HepG2 (cell line): Measurements from ENCODE around the gene DLL3. TPM values are rescaled to one million over a fixed set of nuclear protein-coding genes. Genes with fewer than 3 reads are reported as not detected.

Experiments used
- ATAC-seq: fragments of 200-7000 bp; cut with Tn5 transposase; 3 replicates; pipeline ENCODE4 v1.9.1; 2020; ENCODE audit warnings: mild to moderate bottlenecking, moderate library complexity
- BruUV-seq: library from RNA; stranded (reverse); fragments of 400-500 nt; replicated peaks from 2 replicates; lab custom pipeline; 2021; lab: Mats Ljungman, UMichigan
- CTCF ChIA-PET: fragments of 300-600 bp; formaldehyde crosslinking; extraction: SDS; loops from one replicate; lab custom pipeline; 2021; ENCODE audit warnings: low total read pairs, inconsistent platforms, low intra/inter-chr PET ratio; lab: Yijun Ruan, JAX
- POLR2A ChIA-PET: fragments of 350-600 bp; sonication (Branson Sonifier 250); formaldehyde crosslinking; loops from one replicate; lab custom pipeline; 2020; ENCODE audit warnings: antibody characterized with exemption, inconsistent platforms; lab: Yijun Ruan, JAX
- DNase-seq: peaks from one replicate; pipeline ENCODE4 v3.0.0-alpha.2; 2015; ENCODE audit warnings: low spot score
- FAIRE-seq: peaks from 3 replicates; lab custom pipeline; 2011; peaks lifted over from hg19 to GRCh38; lab: Jason Lieb, UNC
- H2AFZ ChIP-seq: one replicate; pipeline ENCODE4 v1.6.1; 2011; ENCODE audit warnings: low read length, inconsistent platforms
- H3K27ac ChIP-seq: fragments of 300-600 bp; 3 replicates; pipeline ENCODE4 v1.8.0; 2011; ENCODE audit warnings: mixed run types, mild to moderate bottlenecking, mixed read lengths, low read length, inconsistent platforms; ENCODE audit not compliant: insufficient read depth; ENCODE audit errors: extremely low read length
- H3K27me3 ChIP-seq, 2 experiments: fragments of 200-600 bp in 1 of 2; 2 replicates in 1 of 2; 3 replicates in 1 of 2; pipeline versions ENCODE4 v1.6.0 to v1.8.0; 2011; ENCODE audit warnings: low read length in 2 of 2, mild to moderate bottlenecking in 2 of 2, moderate library complexity in 2 of 2, inconsistent platforms in 1 of 2; ENCODE audit not compliant: insufficient read depth in 2 of 2, control insufficient read depth in 1 of 2
- H3K36me3 ChIP-seq, 2 experiments: fragments of 200-600 bp in 1 of 2; replicated peaks in 1 of 2; 2 replicates in 1 of 2; 3 replicates in 1 of 2; pipeline versions ENCODE4 v1.5.1 to v1.8.0; 2011; ENCODE audit warnings: low read length in 2 of 2, inconsistent platforms in 1 of 2; ENCODE audit not compliant: insufficient read depth in 2 of 2, control insufficient read depth in 1 of 2
- H3K4me1 ChIP-seq: 2 replicates; pipeline ENCODE4 v1.5.1; 2012; ENCODE audit warnings: low read length, inconsistent platforms; ENCODE audit not compliant: insufficient read depth
- H3K4me2 ChIP-seq: 2 replicates; pipeline ENCODE4 v1.6.0; 2011; ENCODE audit warnings: low read depth, low read length, inconsistent platforms
- H3K4me3 ChIP-seq, 3 experiments: fragments of 200-600 bp in 1 of 3; sonication (generic), shearing (Covaris generic) in 1 of 3; replicated peaks in 1 of 3; 2 replicates each; pipeline ENCODE4 v1.5.1; 2011 to 2016; ENCODE audit warnings: low read length in 3 of 3, inconsistent platforms in 2 of 3, low read depth in 2 of 3, mild to moderate bottlenecking in 2 of 3, control low read depth in 1 of 3, mixed read lengths in 1 of 3; ENCODE audit not compliant: insufficient read depth in 1 of 3
- H3K79me2 ChIP-seq: one replicate; pipeline ENCODE4 v1.6.1; 2011; ENCODE audit warnings: low read length, inconsistent platforms; ENCODE audit not compliant: insufficient read depth
- H3K9ac ChIP-seq: 2 replicates; pipeline ENCODE4 v1.6.0; 2011; ENCODE audit warnings: mild to moderate bottlenecking, low read depth, low read length, inconsistent platforms; ENCODE audit not compliant: insufficient read depth
- H3K9me3 ChIP-seq: 2 replicates; pipeline ENCODE4 v1.5.1; 2012; ENCODE audit warnings: mild to moderate bottlenecking, low read length
- H4K20me1 ChIP-seq: 2 replicates; pipeline ENCODE4 v1.6.0; 2011; ENCODE audit warnings: inconsistent platforms, mild to moderate bottlenecking, low read length, moderate library complexity; ENCODE audit not compliant: insufficient read depth
- CBX2 ChIP-seq, 2 experiments: fragments of 200-600 bp in 1 of 2; sonication (generic); formaldehyde crosslinking in 1 of 2; IDR thresholded peaks; 2 replicates each; pipeline versions ENCODE4 v1.7.0 to v1.8.1; 2018 to 2022; ENCODE audit warnings: low read depth in 2 of 2, low read length in 1 of 2, mild to moderate bottlenecking in 1 of 2, missing genetic modification reagents in 1 of 2
- CHD2 ChIP-seq: IDR thresholded peaks from 2 replicates; pipeline ENCODE4 v1.6.1; 2011; ENCODE audit warnings: low read depth, low read length, improper control_type of control experiment
- FOXP1 ChIP-seq, 2 experiments: fragments of 450-650 bp in 1 of 2; IDR thresholded peaks; 2 replicates each; pipeline ENCODE4 v1.6.1; 2017 to 2018; ENCODE audit warnings: antibody characterized with exemption in 1 of 2
- KMT2B ChIP-seq: IDR thresholded peaks from 2 replicates; pipeline ENCODE4 v1.6.1; 2016; ENCODE audit warnings: missing genetic modification reagents, missing compliant biosample characterization
- MXD1 ChIP-seq: sonication (generic); formaldehyde crosslinking; IDR thresholded peaks from 2 replicates; pipeline ENCODE4 v1.4.0; 2020; ENCODE audit warnings: mild to moderate bottlenecking, missing genetic modification reagents
- RNF219 ChIP-seq: sonication (generic); formaldehyde crosslinking; IDR thresholded peaks from 2 replicates; pipeline ENCODE4 v1.5.0; 2020; ENCODE audit warnings: mild to moderate bottlenecking, missing genetic modification reagents
- TEAD3 ChIP-seq: optimal IDR thresholded peaks from 2 replicates; pipeline ENCODE3; 2016; ENCODE audit warnings: borderline replicate concordance
- ZMYM2 ChIP-seq: sonication (generic); formaldehyde crosslinking; IDR thresholded peaks from 2 replicates; pipeline ENCODE4 v1.8.0; 2022; ENCODE audit warnings: mild to moderate bottlenecking, missing genetic modification reagents
- ZNF607 ChIP-seq: sonication (generic); formaldehyde crosslinking; IDR thresholded peaks from 2 replicates; pipeline ENCODE4 v1.5.1; 2020; ENCODE audit warnings: missing genetic modification reagents, mild to moderate bottlenecking, borderline replicate concordance
- WGBS: methylation state at CpG from one replicate; pipeline ENCODE4 v1.1.6; 2017; ENCODE audit warnings: low lambda C conversion rate; 5-methylcytosine and 5-hydroxymethylcytosine counted together
- in situ Hi-C: cut with HindIII; loops from 2 replicates; pipeline ENCODE4 v1.10.0; 2017; ENCODE audit warnings: low pct_unique_long_range_greater_than_20kb; ENCODE audit not compliant: extremely low pct_ligation_motif_present
- intact Hi-C: fragments of 100-400 bp; cut with micrococcal nuclease; formaldehyde crosslinking; loops from one replicate; pipeline ENCODE4 v1.10.0; 2022; ENCODE audit not compliant: unreplicated experiment
- polyA plus RNA-seq, 8 experiments: library from polyadenylated mRNA; depleted of rRNA in 3 of 8; stranded (reverse) in 7 of 8; unstranded in 1 of 8; fragments of >200 nt; fragmentation: Illumina TruSeq in 4 of 8; extraction: Trizol in 4 of 8; gene quantifications; 2 replicates each; pipeline versions ENCODE4 v1.2.1 to v1.2.3, GENCODE V29; 2011 to 2016; ENCODE audit warnings: low read depth in 4 of 8, missing spikeins in 1 of 8, mixed read lengths in 1 of 8; ENCODE audit not compliant: insufficient read depth in 1 of 8
- total RNA-seq, 5 experiments: library from RNA; depleted of rRNA; stranded (reverse); fragments of >200 nt; fragmentation: Illumina TruSeq; extraction: Trizol; gene quantifications; 2 replicates each; pipeline ENCODE4 v1.2.3, GENCODE V29; 2016; ENCODE audit warnings: low read depth in 1 of 5

Gene DLL3
- total and polyA plus RNA-seq, 2 of the 13 experiments (the other 11 are each of a cell fraction or from before 2014, with no cell fraction given): 0.35 to 0.55 TPM

- no peaks in the 10 kb centered on the region for H3K9me3 ChIP-seq
- peaks cover 34% of the 10 kb centered on the region for H3K4me1 ChIP-seq
- no peaks in the 10 kb centered on the region for H3K36me3 ChIP-seq
- FAIRE-seq: no peak
- POLR2A ChIA-PET: interaction anchor here (0.8 to 1.5 kb wide), 4 partner anchors 59 to 141 kb away, joined by 3 to 9 read pairs (median 4); partner anchors contain the start of genes RPS16 and TIMM50
- H4K20me1 ChIP-seq: no peaks in the 10 kb centered on the region
- H3K9ac ChIP-seq: peak overlapping the region; percentile 87
- H3K79me2 ChIP-seq: peaks cover 15% of the 10 kb centered on the region
- WGBS: under 1% methylated on average over 10 of the region's 10 CpGs
- in situ Hi-C loops (no loop called here), intact Hi-C loops (loop anchor here (10.0 kb wide), 1 partner anchor 124 kb away; the partner anchor contains the start of gene PLEKHG2)
- peak overlapping the region; percentile 86 for H3K4me2 ChIP-seq
- CTCF ChIA-PET: interaction anchor here (0.6 kb wide), 1 partner anchor 12 kb away, joined by 3 read pairs; no protein-coding TSS in a partner anchor
- peak overlapping the region; percentile 74 to 96 (median 84) for H3K4me3 ChIP-seq
- no TSS peak for BruUV-seq
- H3K27me3 ChIP-seq: peaks cover 0 to 5% of the 10 kb centered on the region in 2 experiments; a peak in 2 of 5 replicates
- H2AFZ ChIP-seq: no peak overlapping the region
- TF ChIP-seq TEAD3 (CRISPR knock-in tag) (peak; percentile 82), CHD2 (peak; percentile 79), CBX2 (IDR thresholded peaks at IDR 0.05; ENCODE audit: low read depth, low read length) (peak; percentile 71; the same call in 1 of the 2 replicates), CBX2 (CRISPR knock-in tag; IDR thresholded peaks at IDR 0.05; ENCODE audit: low read depth) (no peak), FOXP1 (IDR thresholded peaks at IDR 0.05) (no peak), FOXP1 (CRISPR knock-in tag; IDR thresholded peaks at IDR 0.05) (no peak)
- TF ChIP-seq, all 625 proteins: peak for 3
- DNase-seq (peak; percentile 52), ATAC-seq (no peak; the same call in 2 of the 3 replicates)
- peak overlapping the region; percentile 83 for H3K27ac ChIP-seq
Observed at GRCh38 chr19:39539165-39539517, 40.4 kb downstream of the DLL3 start.

- peaks cover 15% of the 10 kb centered on the region for H3K79me2 ChIP-seq
- DNase-seq (peak; percentile 83), ATAC-seq (peak; percentile 95), FAIRE-seq (peak; percentile 82)
- ChIA-PET POLR2A (interaction anchor here (0.8 to 1.5 kb wide), 4 partner anchors 59 to 141 kb away, joined by 3 to 9 read pairs (median 4); partner anchors contain the start of genes RPS16 and TIMM50), CTCF (interaction anchor here (0.5 to 0.6 kb wide), 2 partner anchors 42 to 65 kb away, joined by 3 read pairs; no protein-coding TSS in a partner anchor)
- H3K9me3 ChIP-seq: no peaks in the 10 kb centered on the region
- H3K9ac ChIP-seq: peak within 1 kb of the TSS; percentile 87
- peaks cover 0 to 5% of the 10 kb centered on the region in 2 experiments; a peak in 2 of 5 replicates for H3K27me3 ChIP-seq
- H3K4me1 ChIP-seq: peaks cover 34% of the 10 kb centered on the region
- BruUV-seq: TSS peak; percentile 85
- WGBS: 3% methylated on average over 17 of the region's 84 CpGs
- in situ Hi-C loops (no loop called here), intact Hi-C loops (loop anchor here (10.0 kb wide), 1 partner anchor 125 kb away; the partner anchor contains the start of gene PLEKHG2)
- peak within 1 kb of the TSS; percentile 86 for H3K4me2 ChIP-seq
- no peaks in the 10 kb centered on the region for H4K20me1 ChIP-seq
- H3K4me3 ChIP-seq: peak within 1 kb of the TSS; percentile 74 to 96 (median 84)
- peak within 1 kb of the TSS; percentile 83 for H3K27ac ChIP-seq
- H2AFZ ChIP-seq: peak within 1 kb of the TSS; percentile 58
- no peaks in the 10 kb centered on the region for H3K36me3 ChIP-seq
- TF ChIP-seq ZNF607 (CRISPR knock-in tag) (no peak), MXD1 (CRISPR knock-in tag) (peak; percentile 60; the same call in 1 of the 2 replicates), RNF219 (CRISPR knock-in tag) (no peak), KMT2B (CRISPR knock-in tag) (peak; percentile 54), ZMYM2 (CRISPR knock-in tag) (no peak)
Observed at GRCh38 chr19:39539518-39540332, 41.0 kb downstream of the DLL3 start, which contains the start of gene EID2. Gene EID2 (minus strand): TSS chr19:39540161. CDS start chr19:39540079, 82 bp downstream.
